Stimulated activated CD8-positive, alpha-beta memory T cell treated with anti-CD3 and anti-CD28 coated beads, Interleukin-15, amount 100 ng/mL, for 4 hours (primary cell): ENCODE results near the gene BAZ1B.
"Not testable (repeated sequence)": the region's sequence is repeated elsewhere in the genome, so short reads cannot be mapped to it uniquely, and the experiment has no call there.

Experiments
- DNase-seq, 2 donors: peaks; one replicate each; pipeline ENCODE4 v3.0.0-alpha.2; 2020; ENCODE audit warnings: low read depth in 2 of 2

BAZ1B gene

GRCh38 chr7:73538510-73538909 is 16.4 kb upstream of the BAZ1B start:
- not testable (repeated sequence) for DNase-seq

DNA sequence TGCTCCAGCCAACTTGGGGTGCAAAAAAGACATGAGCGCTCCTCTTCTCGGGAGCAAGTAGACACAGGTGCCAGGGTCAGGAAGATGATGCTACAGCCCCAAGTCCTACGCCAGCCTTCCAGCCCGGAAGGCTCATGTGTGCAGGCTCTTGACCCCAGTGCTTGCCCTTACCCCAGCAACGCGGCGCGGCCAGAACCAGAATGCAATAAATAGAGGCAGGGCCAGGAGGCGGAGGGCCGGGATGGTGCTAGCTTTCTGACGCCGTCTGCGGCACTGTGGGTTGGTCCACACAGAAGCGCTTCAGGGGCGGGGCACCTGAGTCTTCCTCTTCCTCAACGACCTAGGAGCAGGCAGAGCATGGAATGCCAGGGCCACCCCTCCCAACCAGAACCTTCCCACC is 15.0 kb upstream of the BAZ1B start:
- no peak for DNase-seq

DNA sequence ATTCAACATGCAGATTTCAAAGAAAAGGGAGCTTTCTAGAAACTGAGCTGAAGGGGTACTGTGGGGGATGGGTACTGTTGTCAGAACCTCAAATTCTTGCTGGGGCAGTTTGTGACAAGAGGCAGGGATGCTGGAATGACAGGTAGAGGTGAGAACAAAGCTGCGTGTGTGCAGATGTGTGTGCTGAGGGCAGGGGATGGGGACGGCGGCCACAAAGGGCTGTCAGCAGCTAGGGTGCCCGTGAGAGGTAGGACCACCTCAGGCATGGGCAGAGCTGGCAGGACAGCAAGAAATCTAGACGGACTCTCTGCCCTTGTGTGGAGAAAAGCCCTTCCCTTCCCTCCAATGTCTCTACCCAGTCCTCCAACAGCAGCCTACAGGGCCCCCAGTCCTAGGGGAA is 14.4 kb upstream of the BAZ1B start:
- no peak for DNase-seq

DNA sequence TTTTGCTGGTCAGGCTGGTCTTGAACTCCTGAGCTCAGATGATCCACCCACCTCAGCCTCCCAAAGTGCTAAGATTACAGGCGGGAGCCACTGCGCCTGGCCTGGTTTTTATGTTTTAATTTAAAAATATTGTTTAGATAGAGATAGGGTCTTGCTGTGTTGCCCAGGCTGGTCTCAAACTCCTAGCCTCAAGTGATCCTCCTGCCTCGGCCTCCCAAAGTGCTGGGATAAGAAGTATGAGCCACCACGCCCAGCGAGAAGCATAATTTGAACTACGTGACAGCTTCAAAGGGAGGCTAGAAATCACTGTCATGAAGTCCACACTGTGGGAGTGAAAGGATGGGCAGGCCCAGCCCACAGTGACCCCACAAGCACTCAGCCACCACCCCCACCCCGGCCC is 13.8 kb upstream of the BAZ1B start:
- DNase-seq, result not testable (repeated sequence)

- no peak for DNase-seq
Measured at GRCh38 chr7:73533742-73534141, 11.6 kb upstream of the BAZ1B start.

- DNase-seq, result no peak
Measured at GRCh38 chr7:73532224-73532623, 10.1 kb upstream of the BAZ1B start.

DNA sequence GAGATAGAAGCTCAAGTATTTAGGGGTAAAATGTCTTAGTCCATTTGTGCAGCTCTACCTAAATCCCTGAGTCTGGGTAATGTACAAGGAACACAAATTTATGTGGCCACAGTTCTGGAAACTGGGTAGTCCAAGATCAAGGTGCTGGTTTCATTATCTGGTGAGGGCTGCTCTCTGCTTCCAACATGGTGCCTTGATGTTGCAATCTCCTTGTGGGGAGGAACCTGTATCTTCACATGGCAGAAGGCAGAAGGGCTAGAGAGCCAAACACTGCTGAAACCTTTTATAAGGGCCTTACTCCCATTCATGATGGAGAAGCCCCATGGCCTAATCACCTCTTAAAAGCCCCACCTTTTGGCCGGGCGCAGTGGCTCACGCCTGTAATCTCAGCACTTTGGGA is 8.7 kb upstream of the BAZ1B start:
- DNase-seq, result no peak

DNA sequence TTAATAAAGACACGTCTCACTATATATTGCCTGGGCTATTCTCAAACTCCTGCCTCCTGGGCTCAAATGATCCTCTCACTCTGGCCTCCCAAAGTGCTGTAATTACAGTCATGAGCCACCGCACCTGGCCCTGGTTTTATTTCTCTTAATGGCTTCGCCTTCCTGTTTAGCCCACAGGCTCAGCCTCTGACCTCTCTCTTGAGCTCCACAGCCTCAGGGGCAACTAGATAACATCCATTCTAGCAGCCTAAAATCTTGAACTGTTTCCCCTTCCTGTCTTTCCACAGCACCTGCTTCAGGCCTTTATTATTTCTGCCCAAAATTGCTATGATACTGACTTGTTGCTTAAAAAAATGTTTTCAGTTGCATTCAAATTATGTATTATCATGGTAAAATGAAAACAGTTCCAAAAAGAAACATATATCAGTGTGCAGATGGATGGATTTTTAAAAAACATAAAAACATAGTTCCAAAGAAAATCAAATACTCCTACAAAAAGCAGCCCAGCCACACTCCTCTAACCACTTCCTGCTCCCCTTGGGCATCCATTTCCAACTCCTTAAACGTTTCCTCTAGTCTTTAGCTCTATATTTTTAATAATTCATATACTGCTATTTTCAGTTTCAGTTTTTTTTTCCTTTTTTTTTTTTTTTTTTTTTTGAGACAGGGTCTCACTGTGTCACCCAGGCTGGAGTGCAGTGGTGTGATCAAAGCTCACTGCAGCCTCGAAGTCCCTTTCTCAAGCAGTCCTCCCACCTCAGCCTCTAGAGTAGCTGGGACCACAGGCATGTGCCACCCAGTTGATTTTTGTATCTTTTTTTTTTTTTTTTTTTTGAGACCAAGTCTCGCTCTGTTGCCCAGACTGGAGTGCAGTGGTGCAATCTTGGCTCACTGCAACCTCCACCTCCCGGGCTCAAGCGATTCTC is 5.1 kb upstream of the BAZ1B start:
- no peak for DNase-seq

DNA sequence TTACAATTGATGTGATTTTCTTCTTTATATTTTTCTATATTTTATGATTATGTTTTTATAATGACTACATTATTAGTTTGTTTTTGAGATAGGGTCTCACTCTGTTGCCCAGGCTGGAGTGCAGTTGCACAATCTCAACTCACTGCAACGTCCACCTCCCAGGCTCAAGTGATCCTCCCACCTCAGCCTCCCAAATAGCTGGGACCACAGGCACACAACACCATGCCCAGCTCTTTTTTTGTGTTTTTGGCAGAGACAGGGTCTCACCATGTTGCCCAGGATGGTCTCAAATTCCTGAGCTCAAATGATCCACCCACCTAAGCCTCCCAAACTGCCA is 4.0 kb upstream of the BAZ1B start:
- DNase-seq, result not testable (repeated sequence)

DNA sequence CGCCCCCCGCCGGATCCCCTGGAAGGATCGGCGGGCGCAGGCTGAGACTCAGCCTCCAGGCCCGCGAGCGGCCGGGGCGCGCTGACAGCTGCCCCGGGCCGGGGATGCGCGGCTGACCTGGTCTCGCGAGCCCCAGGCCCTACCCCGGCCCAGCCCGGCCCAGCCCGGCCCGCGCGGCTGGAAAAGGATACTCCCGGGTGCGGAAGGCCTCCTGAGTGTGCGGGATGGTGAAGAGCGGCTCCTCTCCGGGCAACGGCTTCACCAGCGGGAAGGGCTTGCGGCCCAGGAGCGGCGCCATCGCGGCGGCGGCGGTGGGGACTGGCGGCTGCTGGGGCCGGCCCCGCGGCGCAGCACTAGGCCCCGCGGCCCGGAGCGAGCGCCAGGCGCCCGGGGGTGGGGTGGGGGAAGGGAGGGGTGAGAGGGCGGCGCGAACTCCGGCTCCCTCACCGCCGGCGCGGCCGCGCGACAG is 423 bp downstream of the BAZ1B start:
- no peak for DNase-seq

DNA sequence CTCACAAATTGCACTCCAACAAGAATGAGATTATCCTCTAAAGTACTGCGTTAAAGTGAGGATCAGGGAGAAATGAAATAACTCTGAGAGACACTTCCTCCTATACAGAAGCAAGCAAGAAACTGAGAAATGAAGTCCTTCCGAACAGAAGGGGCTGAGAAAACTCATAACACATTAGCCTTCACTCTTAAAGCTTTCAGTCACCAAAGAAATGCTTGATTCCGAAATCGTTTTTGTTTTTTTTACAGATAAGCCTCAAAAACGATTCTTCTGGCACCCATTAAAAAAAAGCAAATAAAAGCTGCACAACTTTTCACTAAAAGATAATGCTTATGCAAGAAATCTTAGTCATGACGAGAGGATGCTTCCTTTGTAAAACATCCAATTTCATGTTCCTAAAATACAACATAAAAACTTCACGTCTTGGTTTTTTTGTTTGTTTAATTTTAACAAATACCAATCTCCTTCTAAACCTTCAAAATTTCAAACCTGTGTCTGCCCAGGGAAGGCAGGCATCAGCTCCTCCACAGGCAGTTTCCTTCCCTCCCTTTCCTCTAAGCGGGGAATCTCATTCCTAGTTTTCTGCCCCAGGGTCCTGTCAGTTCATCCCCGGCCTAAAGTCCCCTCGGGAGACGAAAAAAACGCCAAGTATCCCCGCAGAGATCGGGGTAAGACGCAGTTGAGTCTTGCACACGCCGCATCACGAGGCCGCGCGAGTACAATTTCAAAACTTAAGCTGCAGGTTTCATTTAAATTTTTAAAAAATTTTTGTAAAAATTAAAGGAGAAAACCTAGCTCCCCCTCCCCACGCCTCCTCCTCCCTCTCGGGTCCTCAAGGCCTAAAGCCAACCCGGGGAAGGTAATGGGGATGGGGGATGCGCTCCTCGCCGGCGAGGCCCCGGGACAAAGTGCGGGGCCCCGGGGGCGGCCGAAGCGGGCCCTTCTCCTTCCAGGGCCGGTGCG is 1.1 kb downstream of the BAZ1B start:
- no peak for DNase-seq

- DNase-seq, result no peak
Measured at GRCh38 chr7:73519867-73520672, 2.0 kb downstream of the BAZ1B start.

DNA sequence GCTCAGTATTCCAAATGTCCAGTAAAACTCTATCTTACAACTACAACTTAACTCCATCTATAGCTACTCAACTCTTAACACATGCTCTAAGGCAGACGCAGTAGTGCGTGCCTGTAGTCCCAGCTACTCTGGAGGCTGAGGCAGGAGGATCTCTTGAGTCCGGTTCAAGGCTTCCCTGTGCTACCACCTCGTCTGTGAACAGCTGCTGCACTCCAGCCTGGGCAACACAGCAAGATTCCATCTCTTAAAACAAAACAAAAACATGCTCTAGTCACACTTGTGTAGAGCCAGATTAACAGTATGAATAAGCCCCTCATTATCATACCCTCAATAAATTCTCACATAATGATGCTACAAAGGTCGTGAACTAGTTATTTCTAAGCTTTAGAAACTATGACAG is 3.6 kb downstream of the BAZ1B start:
- no peak for DNase-seq

- DNase-seq, result no peak
Measured at GRCh38 chr7:73517241-73517995, 4.7 kb downstream of the BAZ1B start.

GRCh38 chr7:73515178-73515577 is 6.9 kb downstream of the BAZ1B start:
- DNase-seq, result no peak

DNA sequence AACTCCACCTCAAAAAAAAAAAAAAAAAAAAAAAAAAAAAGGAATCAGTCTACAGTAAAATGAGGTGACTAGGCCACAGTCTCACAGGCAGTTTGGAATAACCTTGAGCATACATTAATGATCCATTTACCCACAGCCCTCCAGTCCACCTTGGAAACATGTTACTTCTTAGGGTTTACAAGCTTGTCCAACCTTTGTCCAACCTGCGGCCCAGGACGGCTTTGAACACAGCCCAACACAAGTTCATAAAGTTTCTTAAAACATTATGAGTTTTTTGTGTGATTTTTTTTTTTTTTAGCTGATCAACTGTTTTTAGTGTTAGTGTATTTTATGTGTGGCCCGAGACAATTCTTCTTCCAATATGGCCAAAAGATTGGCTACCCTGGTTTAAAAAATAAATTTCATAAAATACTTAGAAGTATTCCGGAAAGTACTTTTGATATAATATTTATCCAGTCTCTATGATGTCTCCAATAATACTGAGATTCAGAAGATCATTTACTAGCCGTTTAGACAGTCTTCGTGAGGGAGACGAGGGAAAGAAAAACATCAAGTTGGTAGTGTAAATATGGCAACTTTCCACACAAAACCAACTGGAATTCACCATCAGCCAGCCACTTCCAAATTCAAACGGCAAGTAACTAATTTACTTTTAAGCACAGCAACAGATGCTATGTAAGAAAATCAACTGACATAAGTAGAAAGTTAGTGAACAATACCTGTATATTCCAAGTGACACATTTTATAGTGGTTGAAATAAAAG is 9.9 kb downstream of the BAZ1B start:
- no peak for DNase-seq

DNA sequence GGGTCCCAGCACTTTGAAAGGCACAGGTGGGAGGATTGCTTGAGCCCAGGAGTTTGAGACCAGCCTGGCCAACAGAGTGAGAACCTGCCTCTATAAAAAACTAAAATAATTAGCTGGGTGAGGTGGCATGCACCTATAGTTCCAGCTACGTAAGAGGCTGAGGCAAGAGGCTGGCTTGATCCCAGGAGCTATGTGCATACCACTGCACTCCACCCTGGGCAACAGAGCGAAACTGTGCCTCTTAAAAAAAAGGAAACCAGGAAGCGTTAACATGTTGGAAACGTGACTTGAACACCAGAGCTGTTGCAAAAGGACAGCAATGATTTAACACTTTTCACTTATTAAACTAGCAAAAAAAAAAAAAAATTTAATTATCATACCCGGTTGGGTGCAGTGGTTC is 12.6 kb downstream of the BAZ1B start:
- DNase-seq, result no peak

DNA sequence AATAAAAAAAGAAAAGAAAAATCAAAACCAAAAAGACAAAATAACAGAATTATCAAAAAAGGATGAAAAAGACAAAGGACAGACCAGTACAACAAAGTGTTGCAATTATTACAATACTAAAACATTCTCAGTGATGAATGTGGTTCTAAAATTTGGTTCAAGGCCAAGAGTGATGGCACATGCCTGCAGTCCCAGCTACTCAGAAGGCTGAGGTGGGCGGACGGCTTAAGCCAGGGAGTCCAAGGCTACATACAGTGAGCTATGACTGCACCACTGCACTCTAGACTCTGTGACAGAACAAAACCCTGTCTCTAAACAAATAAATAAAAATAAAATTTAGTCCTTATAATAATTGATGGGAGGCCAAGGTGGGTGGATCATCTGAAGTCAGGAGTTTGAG is 14.5 kb downstream of the BAZ1B start:
- no peak for DNase-seq

- no peak for DNase-seq
Measured at GRCh38 chr7:73504920-73505319, 17.2 kb downstream of the BAZ1B start.

DNA sequence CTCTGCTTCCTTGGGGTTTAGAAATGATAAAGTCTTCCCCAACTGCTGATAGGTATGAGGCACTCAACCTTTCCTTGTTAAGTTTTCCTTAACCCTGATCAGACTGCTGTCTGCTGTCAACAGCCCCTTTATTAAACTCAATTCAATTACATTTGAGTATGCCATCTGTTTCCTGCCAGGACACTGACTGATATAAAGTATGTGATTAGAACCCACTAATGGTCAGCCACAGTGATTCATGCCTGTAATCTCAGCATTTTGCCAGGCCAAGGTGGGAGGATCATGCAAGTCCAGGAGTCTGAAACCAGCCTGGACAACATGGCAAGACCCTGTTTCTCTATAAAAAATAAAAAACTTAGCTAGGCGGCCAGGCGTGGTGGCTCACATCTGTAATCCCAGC is 18.1 kb downstream of the BAZ1B start:
- DNase-seq, result no peak
